A549 treated with RU486 at 1 μM for 4 hours (cell line): ENCODE results near the gene KIF21B. TPM values are rescaled to one million over a fixed set of nuclear protein-coding genes. Genes with fewer than 3 reads are reported as not detected.

Experiments
- total RNA-seq: library from RNA; stranded (reverse); fragments of 200-300 nt; extraction: Qiagen RNA extraction; gene quantifications from 5 replicates; pipeline ENCODE4 v1.2.3, GENCODE V29; 2022; ENCODE audit warnings: low read depth

The KIF21B gene
- total RNA-seq: 1.6 to 3.5 TPM (median 2.6 TPM) in 5 replicates

DNA sequence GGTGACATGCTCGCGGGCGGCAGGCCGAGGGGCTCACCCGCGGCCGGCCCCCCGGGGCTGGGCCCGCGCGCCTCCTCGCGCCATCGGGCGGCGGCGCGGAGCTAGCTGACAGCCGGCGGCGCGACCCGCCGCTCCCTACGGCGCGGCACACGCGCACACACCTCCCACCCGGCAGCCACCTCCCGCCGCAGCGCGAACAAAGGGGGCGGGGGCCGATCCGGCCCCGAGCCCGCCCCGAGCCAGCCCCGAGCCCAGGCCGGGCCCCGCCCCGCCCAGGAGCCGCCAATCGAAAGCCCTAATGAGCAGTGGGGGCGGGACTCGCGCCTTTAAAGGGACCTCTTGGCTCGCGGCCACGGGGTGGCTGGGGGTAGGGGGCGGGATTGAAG, at the start of gene KIF21B:
Gene KIF21B, minus strand, starts transcription at position 198 of the 386 bp plus-strand sequence. CDS start 331 bp downstream, outside the sequence.

Other genes with a start within 250 kb of the KIF21B start
- gene GPR25, start 150.7 kb downstream of the KIF21B start, total RNA-seq: not detected in 5 replicates
- gene INAVA, start 128.8 kb downstream of the KIF21B start, total RNA-seq: 29.7 to 46.4 TPM (median 37.9 TPM) in 5 replicates
- not detected in 5 replicates for gene CACNA1S, start 88.7 kb upstream of the KIF21B start, total RNA-seq
- 0.15 to 0.20 TPM in 2 of 5 replicates, not detected in the others for gene ASCL5, start 103.5 kb upstream of the KIF21B start, total RNA-seq
- gene TMEM9, start 130.8 kb upstream of the KIF21B start, total RNA-seq: 79.8 to 94.6 TPM (median 86.7 TPM) in 5 replicates
- gene IGFN1, start 167.1 kb upstream of the KIF21B start, total RNA-seq: 0.69 to 1.1 TPM (median 0.78 TPM) in 5 replicates